ENCODE measurements around the gene GNG2.

DNA sequence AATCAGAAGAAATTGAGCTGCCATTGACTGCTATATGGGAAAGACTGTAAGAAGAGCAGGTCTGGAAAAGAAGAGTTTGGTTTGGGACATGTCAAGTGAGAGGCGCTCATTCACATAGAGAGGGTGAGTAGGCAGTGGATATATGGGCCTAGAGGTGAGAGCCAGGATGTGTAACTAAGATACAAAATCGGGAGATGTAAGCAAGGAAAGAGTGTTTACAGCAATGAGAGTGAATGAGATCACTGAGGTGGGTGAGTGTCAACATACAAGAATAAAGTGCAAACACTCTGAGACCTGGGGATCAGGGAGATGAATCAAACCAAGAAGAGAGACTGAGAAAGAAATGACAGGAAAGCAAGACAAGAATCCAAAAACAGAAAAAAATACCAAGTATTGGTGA, 70.9 kb downstream of the GNG2 start:
- TF ChIP-seq, protein P1, sequence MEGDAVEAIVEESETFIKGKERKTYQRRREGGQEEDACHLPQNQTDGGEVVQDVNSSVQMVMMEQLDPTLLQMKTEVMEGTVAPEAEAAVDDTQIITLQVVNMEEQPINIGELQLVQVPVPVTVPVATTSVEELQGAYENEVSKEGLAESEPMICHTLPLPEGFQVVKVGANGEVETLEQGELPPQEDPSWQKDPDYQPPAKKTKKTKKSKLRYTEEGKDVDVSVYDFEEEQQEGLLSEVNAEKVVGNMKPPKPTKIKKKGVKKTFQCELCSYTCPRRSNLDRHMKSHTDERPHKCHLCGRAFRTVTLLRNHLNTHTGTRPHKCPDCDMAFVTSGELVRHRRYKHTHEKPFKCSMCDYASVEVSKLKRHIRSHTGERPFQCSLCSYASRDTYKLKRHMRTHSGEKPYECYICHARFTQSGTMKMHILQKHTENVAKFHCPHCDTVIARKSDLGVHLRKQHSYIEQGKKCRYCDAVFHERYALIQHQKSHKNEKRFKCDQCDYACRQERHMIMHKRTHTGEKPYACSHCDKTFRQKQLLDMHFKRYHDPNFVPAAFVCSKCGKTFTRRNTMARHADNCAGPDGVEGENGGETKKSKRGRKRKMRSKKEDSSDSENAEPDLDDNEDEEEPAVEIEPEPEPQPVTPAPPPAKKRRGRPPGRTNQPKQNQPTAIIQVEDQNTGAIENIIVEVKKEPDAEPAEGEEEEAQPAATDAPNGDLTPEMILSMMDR (IDR thresholded peaks at IDR 0.05): no peak
- TF ChIP-seq POLR2A (IDR thresholded peaks at IDR 0.05): no peak
